SIG-M5 (cell line): Measurements from ENCODE around the gene GPATCH8.
"Not testable (repeated sequence)": the region's sequence is repeated elsewhere in the genome, so short reads cannot be mapped to it uniquely, and the experiment has no call there.

Experiments used
- DNase-seq: peaks from one replicate; lab custom pipeline; 2025; lab: John Stamatoyannopoulos, UW

The GPATCH8 gene

GRCh38 chr17:44527102-44527501, 23.9 kb upstream of the GPATCH8 start:
- DNase-seq = no peak

DNA sequence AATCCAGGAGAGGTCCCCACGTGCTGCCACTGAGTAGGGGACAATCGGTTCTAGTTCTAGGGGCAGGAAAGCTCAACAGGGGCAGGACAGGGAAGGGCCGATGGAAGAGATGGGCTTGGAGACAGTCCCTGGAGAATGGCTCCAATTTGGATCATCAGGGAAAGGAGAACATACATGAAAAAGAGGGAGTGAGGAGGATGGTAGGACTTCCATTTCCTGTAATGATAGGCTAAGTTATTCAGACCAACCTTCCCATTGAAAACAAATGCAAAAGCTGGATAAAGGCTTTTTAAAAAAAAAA, 20.4 kb upstream of the GPATCH8 start:
- DNase-seq = no peak

GRCh38 chr17:44522883-44523671, 19.9 kb upstream of the GPATCH8 start:
- no peak for DNase-seq

- no peak for DNase-seq
Measured at GRCh38 chr17:44518032-44518431, 14.8 kb upstream of the GPATCH8 start.

DNA sequence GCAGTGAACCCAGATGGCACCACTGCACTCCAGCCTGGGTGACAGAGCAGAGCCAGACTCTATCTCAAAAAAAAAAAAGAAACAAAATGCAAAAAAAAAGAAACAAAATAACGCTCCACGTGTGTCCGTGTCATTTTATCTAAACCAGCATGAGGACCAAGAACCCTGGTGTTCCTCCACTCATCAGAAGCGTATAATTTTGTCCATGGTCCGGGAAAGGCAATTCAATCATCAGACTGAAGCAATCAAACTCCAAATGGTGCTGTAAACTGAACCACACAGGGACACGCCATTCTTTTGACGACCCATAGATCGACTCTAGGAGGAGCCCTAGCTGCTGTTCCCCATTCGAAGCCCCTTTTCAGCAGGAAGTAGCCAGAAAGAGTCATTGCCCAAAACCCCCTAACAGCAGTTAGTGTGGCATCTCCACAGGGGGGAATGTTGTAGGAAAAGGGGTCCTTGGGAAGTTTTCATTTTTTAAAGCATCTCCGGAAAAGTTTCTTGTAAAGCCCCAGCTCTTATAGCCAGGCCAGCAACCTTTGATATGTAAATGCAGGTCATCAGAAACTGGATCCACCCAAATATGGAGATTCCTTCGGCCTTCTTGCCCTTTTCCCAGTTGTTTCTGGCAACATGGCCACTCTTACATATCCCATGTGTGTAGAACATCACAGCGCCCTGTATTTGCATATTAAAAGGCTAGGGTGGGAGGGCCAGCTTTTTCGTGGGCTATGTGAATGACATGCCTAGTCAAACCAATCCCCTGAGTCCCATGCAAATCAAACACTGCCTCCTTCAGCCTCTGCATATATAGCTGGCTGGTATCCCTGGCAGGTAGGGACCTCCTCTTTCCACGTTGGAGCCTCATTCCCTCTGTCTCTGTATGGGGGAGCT, 8.3 kb upstream of the GPATCH8 start:
- DNase-seq = not testable (repeated sequence)

GRCh38 chr17:44506939-44507604, 3.9 kb upstream of the GPATCH8 start:
- DNase-seq = not testable (repeated sequence)

- no peak for DNase-seq
Measured at GRCh38 chr17:44502598-44503146, 534 bp downstream of the GPATCH8 start.

GRCh38 chr17:44501866-44502375, 1.3 kb downstream of the GPATCH8 start:
- DNase-seq = no peak

- DNase-seq = no peak
Measured at GRCh38 chr17:44499722-44500121, 3.5 kb downstream of the GPATCH8 start.

DNA sequence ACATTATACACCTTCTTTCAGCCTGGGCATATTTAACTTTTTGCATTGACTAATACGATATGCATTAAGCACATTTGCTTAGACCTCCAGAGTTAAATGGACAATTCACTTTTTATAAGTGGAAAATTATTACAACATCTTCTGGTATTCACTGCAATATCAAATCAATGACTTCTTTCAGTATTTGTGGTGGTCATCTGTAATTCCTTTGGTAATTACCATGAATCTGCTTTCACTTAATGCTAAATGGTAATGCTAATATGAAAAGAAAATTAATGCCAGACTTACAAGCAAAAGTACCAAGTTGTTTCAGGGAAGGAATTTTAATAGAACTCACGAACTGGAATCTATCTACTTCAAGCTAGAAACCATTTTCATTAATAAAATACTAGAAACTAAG, 6.4 kb downstream of the GPATCH8 start:
- no peak for DNase-seq

DNA sequence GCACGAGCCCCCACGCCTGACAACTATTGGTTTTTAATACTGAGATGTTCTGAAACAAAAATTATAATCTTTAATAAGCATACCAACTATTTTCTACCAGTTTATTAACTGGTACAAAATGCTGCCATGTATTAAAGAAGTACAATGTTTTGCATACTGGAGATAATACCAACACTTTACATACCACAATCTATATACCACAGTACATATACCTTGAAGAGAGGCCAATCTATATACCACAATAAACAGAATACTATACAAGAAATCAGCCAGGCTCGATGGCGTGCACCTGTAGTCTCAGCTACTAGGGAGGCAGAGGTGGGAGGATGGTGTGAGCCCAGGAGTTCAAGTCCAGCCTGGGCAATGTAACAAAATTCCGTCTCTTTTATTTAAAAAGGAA, 9.9 kb downstream of the GPATCH8 start:
- DNase-seq = no peak

GRCh38 chr17:44492706-44493272, 10.4 kb downstream of the GPATCH8 start:
- no peak for DNase-seq

DNA sequence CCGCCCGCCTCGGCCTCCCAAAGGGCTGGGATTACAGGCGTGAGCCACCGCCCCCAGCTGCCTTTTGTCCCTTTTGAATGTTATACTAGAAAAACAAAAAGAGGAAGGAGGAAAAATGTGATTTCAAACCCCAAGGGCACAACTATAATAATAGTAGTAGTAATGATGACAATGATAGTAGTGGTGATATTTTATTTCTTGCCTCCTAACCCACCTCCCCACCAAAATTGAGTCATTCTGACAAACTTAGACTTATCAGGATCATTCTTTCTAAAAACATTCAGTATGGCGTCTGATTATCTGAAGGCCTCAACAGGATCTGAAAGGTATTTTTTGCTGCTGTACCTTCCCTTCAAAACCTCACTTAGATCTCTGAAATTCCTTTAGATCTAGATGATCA, 13.6 kb downstream of the GPATCH8 start:
- no peak for DNase-seq

GRCh38 chr17:44487170-44487569, 16.0 kb downstream of the GPATCH8 start:
- no peak for DNase-seq

DNA sequence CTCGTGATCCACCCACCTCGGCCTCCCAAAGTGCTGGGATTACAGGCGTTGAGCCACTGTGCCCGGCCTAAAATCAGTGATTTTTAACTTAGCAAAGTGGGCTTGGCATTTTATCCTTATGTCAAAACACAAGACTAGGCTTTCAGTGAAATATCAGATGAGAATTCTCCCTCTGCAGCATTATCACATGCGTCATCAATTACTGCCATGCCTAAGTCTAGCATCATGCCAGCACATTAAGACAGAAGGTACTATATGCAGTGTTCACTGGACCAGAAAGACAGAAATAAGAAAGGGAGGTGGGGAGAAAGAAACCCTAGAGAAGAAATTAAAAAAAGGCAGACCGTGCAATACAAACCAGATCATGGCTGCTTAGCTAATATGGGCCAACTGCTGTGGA, 29.8 kb downstream of the GPATCH8 start:
- DNase-seq = no peak

- DNase-seq = no peak
Measured at GRCh38 chr17:44469676-44470075, 33.5 kb downstream of the GPATCH8 start.

GRCh38 chr17:44467108-44467507, 36.1 kb downstream of the GPATCH8 start:
- DNase-seq = no peak

DNA sequence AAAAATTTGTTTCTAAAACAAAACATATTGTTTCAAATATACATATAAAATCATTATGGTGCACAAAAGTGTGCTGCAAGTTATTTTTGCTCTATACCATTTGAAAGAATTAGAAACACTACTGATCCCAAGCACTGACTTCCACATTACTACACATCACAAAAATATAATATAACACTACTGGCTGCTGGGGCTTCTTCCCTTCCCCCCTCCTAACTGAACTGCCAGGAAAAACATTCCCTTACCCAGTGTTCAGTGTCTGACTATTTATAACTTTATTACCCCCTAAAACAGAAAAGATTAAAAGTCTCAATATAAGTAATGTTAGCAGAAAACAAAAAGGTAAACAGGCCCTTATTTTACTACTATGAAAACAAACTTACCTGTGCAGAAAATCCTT, 36.9 kb downstream of the GPATCH8 start:
- DNase-seq = no peak

DNA sequence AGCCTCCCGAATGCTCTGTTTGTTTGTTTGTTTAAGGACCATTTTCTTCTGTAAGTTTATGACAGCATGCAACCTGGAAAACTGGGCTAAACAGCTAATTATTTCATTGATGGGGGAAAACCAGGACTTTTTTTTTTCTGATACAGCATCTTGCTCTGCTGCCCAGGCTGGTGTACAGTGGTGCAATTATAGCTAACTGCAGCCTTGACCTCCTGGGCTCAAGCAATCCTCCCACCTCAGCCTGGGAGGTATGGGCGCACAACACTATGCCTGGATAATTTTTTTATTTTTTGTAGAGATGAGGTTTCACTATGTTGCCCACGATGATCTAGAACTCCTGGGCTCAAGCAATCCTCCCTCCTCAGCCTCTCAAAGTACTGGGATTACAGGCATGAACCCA, 37.3 kb downstream of the GPATCH8 start:
- no peak for DNase-seq

GRCh38 chr17:44465276-44465675, 37.9 kb downstream of the GPATCH8 start:
- DNase-seq = no peak

DNA sequence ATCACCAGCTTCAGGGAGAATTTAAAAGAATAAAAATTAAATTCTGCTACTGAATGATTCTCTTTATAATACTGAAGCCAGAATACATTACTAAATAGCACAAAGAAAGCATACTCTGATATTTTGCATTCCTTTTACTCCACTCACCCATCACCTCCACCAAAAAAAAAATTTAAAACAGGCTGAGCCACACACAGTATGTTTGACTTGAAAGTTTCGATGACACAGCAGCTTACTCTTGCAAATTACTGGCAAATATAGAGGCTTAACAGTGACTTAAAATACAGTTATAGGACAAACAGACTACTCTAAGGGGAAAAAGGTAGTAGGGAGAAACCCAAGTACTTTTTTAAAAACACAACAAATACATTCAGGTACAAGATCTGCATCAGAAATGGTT, 39.2 kb downstream of the GPATCH8 start:
- DNase-seq = no peak

- no peak for DNase-seq
Measured at GRCh38 chr17:44451832-44452231, 51.4 kb downstream of the GPATCH8 start.
